ACC112 (cell line): ENCODE results near the gene BEND3.

Experiments
- H2AFZ ChIP-seq: fragments of 200-600 bp; sonication (generic); one replicate; pipeline ENCODE4 v1.6.0; 2017; ENCODE audit warnings: antibody characterized with exemption, low read length; ENCODE audit not compliant: unreplicated experiment
- H3K27ac ChIP-seq: fragments of 200-600 bp; sonication (generic); 2 replicates; pipeline ENCODE4 v1.5.1; 2014; ENCODE audit warnings: low read depth, mild to moderate bottlenecking, antibody characterized with exemption, low read length, moderate library complexity
- H3K27me3 ChIP-seq: fragments of 200-600 bp; sonication (generic); 2 replicates; pipeline ENCODE4 v1.6.1; 2014; ENCODE audit warnings: mild to moderate bottlenecking, antibody characterized with exemption, low read length, moderate library complexity, mixed read lengths; ENCODE audit not compliant: insufficient read depth
- H3K36me3 ChIP-seq: fragments of 200-600 bp; sonication (generic); 2 replicates; pipeline ENCODE4 v1.6.1; 2016; ENCODE audit warnings: mild to moderate bottlenecking, antibody characterized with exemption, low read length, moderate library complexity, mixed read lengths; ENCODE audit not compliant: insufficient read depth
- H3K4me1 ChIP-seq: fragments of 200-600 bp; sonication (generic); one replicate; pipeline ENCODE4 v1.6.1; 2016; ENCODE audit warnings: low read length, mixed read lengths; ENCODE audit not compliant: insufficient read depth, unreplicated experiment, control insufficient read depth
- H3K4me3 ChIP-seq: fragments of 200-600 bp; sonication (generic); 2 replicates; pipeline ENCODE4 v1.5.1; 2014; ENCODE audit warnings: mild to moderate bottlenecking, low read depth, low read length
- H3K79me2 ChIP-seq: fragments of 200-600 bp; sonication (generic); one replicate; pipeline ENCODE4 v1.6.0; 2016; ENCODE audit warnings: low read length; ENCODE audit not compliant: control insufficient read depth, unreplicated experiment, insufficient read depth

BEND3 gene

DNA sequence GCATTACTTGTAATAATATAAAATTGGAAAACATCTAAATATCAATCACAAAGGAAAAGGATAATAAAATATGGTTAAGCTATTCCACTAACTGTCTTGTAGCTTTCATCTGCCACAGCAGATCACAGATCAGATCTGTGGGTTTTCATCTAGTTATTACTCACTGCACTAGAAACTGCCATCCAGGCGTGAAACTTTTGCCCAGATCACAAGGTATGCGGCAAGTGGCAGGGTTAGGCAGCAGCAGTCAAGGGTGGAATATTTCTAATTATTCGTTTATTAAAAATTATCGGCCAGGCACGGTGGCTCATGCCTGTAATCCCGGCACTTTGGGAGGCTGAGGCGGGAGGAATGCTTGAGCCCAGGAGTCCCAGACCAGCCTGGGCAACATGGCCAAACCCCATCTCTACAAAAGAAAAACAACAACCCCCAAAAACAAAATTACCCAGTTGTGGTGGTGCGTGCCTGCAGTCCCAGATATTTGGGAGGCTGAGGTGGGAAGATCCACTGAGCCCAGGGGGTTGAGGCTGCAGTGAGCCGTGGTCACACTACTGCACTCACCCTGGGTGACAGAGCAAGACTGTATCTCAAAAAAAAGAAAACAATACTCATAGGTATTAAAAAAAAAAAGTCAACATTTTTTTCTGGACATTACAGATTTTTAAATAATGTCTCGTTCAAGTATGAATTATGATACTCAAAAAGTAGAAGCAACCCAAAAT is 32.1 kb downstream of the BEND3 start:
- Histone ChIP-seq H2AFZ (no peak overlapping the region), H3K4me1 (no peaks in the 10 kb centered on the region), H3K27me3 (no peaks in the 10 kb centered on the region), H3K36me3 (peaks cover 4% of the 10 kb centered on the region; the same call in 1 of the 2 replicates), H3K27ac (no peak overlapping the region), H3K79me2 (no peaks in the 10 kb centered on the region), H3K4me3 (no peak overlapping the region)

DNA sequence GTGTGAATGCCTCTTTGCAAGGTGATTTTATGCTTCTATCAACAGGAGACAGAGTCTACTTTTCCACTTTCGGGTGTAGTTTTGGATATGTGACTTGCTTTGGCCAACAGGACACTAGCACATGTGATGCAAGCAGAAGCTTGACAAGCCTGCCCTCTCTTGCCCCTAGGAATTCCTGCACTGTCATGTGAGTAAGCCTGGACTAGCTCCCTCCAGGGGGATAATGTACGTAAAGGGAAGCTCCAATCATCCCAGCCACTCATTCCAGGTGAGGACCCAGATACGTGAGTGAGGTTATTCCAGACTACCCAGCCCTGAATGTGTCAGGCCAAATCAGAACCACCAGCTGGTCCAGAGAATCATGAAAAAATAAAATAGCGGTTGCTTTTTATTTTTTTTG is 33.3 kb downstream of the BEND3 start:
- H2AFZ ChIP-seq = no peak overlapping the region
- H3K4me3 ChIP-seq = no peak overlapping the region
- H3K36me3 ChIP-seq = peaks cover 4% of the 10 kb centered on the region; the same call in 1 of the 2 replicates
- no peaks in the 10 kb centered on the region for H3K4me1 ChIP-seq
- H3K27ac ChIP-seq = no peak overlapping the region
- no peaks in the 10 kb centered on the region for H3K27me3 ChIP-seq
- H3K79me2 ChIP-seq = no peaks in the 10 kb centered on the region

DNA sequence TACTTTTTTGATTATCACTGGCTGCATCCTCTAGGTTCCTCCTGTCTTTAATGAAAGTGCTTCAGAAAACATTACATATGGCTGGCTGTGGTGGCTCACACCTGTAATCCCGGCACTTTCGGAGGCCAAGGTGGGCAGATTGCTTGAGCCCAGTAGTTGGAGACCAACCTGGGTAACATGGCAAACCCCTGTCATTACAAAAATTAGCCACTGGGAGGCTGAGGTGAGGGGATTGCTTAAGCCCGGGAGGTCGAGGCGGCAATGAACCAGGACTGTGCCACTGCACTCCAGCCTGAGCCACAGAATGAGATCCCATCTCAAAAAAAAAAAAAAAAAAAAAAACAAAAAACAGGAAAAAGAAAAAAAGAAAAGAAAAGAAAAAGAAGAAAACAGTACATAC is 35.3 kb downstream of the BEND3 start:
- H2AFZ ChIP-seq = no peak overlapping the region
- H3K36me3 ChIP-seq = peaks cover 4% of the 10 kb centered on the region; the same call in 1 of the 2 replicates
- H3K4me3 ChIP-seq = no peak overlapping the region
- H3K27me3 ChIP-seq = no peaks in the 10 kb centered on the region
- H3K79me2 ChIP-seq = no peaks in the 10 kb centered on the region
- H3K4me1 ChIP-seq = no peaks in the 10 kb centered on the region
- no peak overlapping the region for H3K27ac ChIP-seq

DNA sequence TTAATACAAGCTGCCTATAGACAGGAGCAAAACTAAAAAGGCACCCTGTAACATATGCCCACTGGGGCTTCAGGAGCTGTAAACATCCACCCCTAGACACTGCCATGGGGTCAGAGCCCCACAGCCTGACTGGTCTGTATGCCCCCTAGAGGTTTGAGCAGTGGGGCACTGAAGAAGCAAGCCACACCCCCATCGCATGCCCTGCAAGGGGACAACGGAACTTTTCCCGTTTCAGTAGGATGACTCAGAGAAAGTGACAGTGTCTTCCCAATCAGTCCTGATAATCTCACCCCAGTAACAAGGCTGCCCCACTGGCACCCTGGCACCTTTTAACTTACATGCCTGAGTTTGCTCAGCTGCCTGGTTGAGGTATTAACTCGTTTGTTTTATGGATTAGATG is 35.9 kb downstream of the BEND3 start:
- H3K4me1 ChIP-seq = no peaks in the 10 kb centered on the region
- H3K79me2 ChIP-seq = no peaks in the 10 kb centered on the region
- H3K4me3 ChIP-seq = no peak overlapping the region
- peaks cover under 1% of the 10 kb centered on the region; the same call in 1 of the 2 replicates for H3K36me3 ChIP-seq
- H2AFZ ChIP-seq = no peak overlapping the region
- H3K27me3 ChIP-seq = no peaks in the 10 kb centered on the region
- no peak overlapping the region for H3K27ac ChIP-seq

DNA sequence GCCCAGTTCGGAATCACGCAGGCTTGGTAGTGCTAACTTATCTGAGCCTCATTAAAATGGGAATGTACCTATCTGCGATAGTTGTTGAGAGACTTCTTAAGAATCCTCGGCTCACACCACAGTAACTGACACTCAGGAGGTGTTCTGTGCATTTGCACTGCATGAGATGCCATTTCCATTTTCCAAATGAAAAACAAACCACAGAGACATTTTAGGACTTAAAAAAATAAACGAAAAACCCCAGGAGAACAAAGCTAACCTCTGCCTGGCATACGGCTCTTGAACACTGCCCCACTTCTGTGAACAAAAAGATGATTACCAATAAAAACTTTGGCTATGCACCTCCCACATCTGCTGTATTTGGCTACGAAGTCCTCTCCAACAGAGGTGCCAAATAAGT is 37.6 kb downstream of the BEND3 start:
- H2AFZ ChIP-seq = no peak overlapping the region
- no peaks in the 10 kb centered on the region for H3K36me3 ChIP-seq
- H3K4me3 ChIP-seq = no peak overlapping the region
- no peaks in the 10 kb centered on the region for H3K27me3 ChIP-seq
- no peak overlapping the region for H3K27ac ChIP-seq
- no peaks in the 10 kb centered on the region for H3K4me1 ChIP-seq
- no peaks in the 10 kb centered on the region for H3K79me2 ChIP-seq

DNA sequence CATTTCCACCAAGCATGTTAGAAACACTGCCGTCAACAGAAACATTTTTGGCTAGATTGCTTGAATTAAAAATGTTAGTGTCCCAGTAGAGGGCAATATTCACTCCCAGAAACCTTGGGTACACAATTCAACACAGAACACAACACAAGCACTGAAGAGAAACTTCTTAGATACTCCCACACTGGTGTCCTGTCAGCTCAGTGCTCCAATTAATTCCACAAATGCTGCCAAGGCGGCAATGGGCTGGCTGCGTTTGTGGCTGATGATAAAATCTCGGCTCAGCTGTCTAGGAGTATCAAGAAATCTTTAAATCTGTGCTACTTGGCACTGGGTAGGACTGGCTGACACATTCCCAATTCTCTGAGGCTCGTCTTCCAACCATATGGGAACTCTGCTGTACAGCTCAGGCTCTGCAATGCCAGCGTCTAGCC is 39.3 kb downstream of the BEND3 start:
- H3K36me3 ChIP-seq = no peaks in the 10 kb centered on the region
- no peak overlapping the region for H2AFZ ChIP-seq
- H3K4me1 ChIP-seq = no peaks in the 10 kb centered on the region
- peak overlapping the region; percentile 29; the same call in 1 of the 2 replicates for H3K4me3 ChIP-seq
- H3K27ac ChIP-seq = no peak overlapping the region
- H3K79me2 ChIP-seq = no peaks in the 10 kb centered on the region
- no peaks in the 10 kb centered on the region for H3K27me3 ChIP-seq

DNA sequence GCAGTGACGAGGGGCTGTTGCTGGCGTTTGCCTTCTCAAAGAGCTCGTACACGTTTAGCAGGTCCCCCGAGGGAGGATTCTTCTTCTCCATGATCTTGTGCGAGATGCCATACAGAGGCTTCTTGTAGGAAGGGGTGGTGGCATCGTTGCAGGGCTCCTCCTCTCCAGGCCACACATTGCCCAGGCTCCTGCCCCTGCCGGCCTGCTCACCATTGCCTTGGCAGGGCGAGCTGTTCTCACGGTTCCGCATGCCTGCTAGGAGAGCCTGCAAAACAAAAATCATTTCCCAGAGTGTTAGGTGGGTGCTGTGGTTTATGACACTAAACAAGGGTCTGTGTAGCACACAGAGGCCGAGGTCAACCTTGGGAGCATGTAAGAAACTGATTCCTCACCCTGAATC is 44.6 kb downstream of the BEND3 start:
- Histone ChIP-seq H2AFZ (no peak overlapping the region), H3K27ac (no peak overlapping the region), H3K4me1 (no peaks in the 10 kb centered on the region), H3K79me2 (no peaks in the 10 kb centered on the region), H3K4me3 (no peak overlapping the region), H3K27me3 (no peaks in the 10 kb centered on the region), H3K36me3 (no peaks in the 10 kb centered on the region)

DNA sequence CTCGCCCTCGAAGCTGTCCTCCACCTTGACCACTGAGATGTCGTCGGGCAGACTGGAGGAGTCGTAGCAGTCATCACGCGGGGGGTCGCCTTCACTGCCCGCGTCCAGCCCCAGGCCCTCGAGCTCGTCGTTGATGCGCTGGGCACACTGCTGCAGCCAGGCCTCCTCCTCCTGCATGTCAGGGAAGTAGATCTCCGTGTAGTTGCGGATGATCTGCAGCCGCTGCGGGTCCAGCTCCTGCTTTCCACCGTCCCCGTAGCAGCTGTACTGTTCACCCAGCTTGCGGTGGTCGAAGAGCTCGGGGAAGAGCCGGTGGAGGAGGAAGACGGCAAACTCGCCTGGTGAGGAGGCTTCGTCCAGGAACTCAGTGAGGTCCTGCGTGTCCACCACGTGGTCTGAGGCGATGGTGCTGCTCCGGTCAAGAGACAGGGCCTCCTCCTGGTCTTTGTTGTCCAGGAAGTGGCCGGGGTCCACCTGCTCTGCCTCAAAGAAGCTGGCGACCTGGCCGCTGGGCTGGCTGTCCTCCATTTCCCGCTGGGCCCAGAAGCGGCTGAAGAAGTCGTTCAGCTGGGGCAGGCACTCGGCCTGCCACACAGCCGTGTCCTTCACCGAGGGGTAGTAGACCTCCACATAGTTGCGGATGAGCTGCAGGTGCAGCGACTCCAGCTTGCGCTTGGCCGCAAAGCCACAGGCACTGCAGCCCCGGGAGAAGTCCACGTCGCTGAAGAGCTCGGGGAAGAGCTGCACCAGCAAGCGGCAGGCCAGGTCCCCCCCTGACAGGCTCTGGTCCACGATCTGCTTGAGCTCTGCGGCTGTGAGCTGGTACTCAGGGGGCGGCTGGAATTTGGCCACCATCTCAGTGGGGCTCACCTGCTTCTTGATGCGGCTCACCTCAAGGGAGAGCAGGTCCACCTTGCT is 45.4 kb downstream of the BEND3 start:
- H3K36me3 ChIP-seq = no peaks in the 10 kb centered on the region
- no peaks in the 10 kb centered on the region for H3K27me3 ChIP-seq
- H3K79me2 ChIP-seq = no peaks in the 10 kb centered on the region
- H3K4me1 ChIP-seq = peaks cover 7% of the 10 kb centered on the region
- no peak overlapping the region for H3K4me3 ChIP-seq
- H3K27ac ChIP-seq = no peak overlapping the region
- H2AFZ ChIP-seq = no peak overlapping the region

DNA sequence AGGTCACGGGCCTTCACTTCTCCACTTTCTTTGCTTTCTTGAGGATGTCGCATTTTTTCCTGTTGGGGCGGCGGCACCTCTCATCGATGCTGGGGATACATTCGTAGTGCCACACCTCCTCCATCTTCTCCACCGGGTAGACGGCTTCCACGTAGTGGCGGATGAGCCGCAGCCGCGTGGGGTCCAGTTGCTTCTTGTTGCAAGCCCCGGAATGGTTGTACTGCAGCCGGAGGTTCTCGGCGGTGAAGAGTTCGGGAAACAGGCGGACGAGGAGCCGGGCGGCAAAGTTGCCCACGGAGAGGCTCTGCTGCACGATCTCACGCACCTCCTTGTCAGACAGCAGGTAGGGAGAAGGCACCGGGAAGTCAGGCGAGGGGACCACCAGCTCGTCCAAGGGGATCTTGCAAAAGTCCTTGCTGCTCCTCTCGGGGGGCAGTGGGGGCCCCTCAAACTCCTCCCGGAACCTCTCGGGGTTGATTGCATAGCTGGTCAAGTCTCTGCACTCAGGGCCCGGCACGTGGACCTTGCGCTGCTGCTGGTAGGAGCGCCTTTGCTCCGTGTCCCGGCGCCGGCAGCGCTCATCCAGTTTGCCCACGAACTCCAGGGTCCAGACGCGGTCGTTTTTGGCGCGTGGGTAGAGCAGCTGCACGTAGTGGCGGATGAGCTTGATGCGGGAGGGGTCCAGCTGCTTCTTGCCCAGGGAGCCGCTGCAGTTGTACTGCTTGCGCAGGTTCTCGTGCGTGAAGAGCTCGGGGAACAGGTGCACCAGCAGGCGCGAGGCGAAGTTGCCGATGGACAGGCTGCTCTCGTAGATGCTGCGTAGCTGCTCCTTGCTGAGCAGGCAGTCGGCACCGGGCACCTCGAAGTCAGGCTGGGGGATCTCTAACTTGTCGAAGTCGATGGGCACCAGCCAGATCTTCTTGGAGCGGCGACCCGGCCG is 46.4 kb downstream of the BEND3 start:
- H3K27ac ChIP-seq = no peak overlapping the region
- H3K4me1 ChIP-seq = peaks cover 12% of the 10 kb centered on the region
- no peaks in the 10 kb centered on the region for H3K27me3 ChIP-seq

More for the DNA sequence above, 46.4 kb downstream of the BEND3 start:
- Histone ChIP-seq H3K4me3 (no peak overlapping the region), H3K36me3 (no peaks in the 10 kb centered on the region), H2AFZ (no peak overlapping the region), H3K79me2 (no peaks in the 10 kb centered on the region)
